ENCODE results near the gene CCDC71L.

The CCDC71L gene

GRCh38 chr7:106625678-106626301 is 35.2 kb downstream of the CCDC71L start:
- no peak for TF ChIP-seq ZFP3 (CRISPR knock-in tag; IDR thresholded peaks at IDR 0.05)
- TF ChIP-seq PATZ1 (CRISPR knock-in tag; IDR thresholded peaks at IDR 0.05; ENCODE audit: borderline replicate concordance), result no peak
- TF ChIP-seq PPARA (CRISPR knock-in tag; IDR thresholded peaks at IDR 0.05; ENCODE audit: borderline replicate concordance), result no peak
- no peak for TF ChIP-seq CREB5 (CRISPR knock-in tag; IDR thresholded peaks at IDR 0.05; ENCODE audit: low read depth)
- ATAC-seq, result no peak

- ATAC-seq, result peak; percentile 65; the same call in 2 of the 3 replicates
- TF ChIP-seq BACH2 (CRISPR knock-in tag; IDR thresholded peaks at IDR 0.05; ENCODE audit: borderline replicate concordance) (no peak), CSDC2 (CRISPR knock-in tag; IDR thresholded peaks at IDR 0.05) (no peak), SNAI2 (CRISPR knock-in tag; IDR thresholded peaks at IDR 0.05) (no peak), ZNF8 (CRISPR knock-in tag; IDR thresholded peaks at IDR 0.05) (no peak), OSR1 (CRISPR knock-in tag; IDR thresholded peaks at IDR 0.05) (no peak), ARNTL (CRISPR knock-in tag; IDR thresholded peaks at IDR 0.05; ENCODE audit: borderline replicate concordance, low read depth) (no peak), TOX (CRISPR knock-in tag; IDR thresholded peaks at IDR 0.05; ENCODE audit: borderline replicate concordance) (no peak), ZFP30 (CRISPR knock-in tag; IDR thresholded peaks at IDR 0.05) (no peak)
Measured at GRCh38 chr7:106623853-106624252, 37.1 kb downstream of the CCDC71L start.

GRCh38 chr7:106623315-106623660 is 37.7 kb downstream of the CCDC71L start:
- ATAC-seq, result no peak
- TF ChIP-seq ARNTL (CRISPR knock-in tag; IDR thresholded peaks at IDR 0.05; ENCODE audit: borderline replicate concordance, low read depth) (no peak), TSHZ2 (CRISPR knock-in tag; IDR thresholded peaks at IDR 0.05) (no peak), ISL1 (CRISPR knock-in tag; IDR thresholded peaks at IDR 0.05) (no peak), RARB (CRISPR knock-in tag; IDR thresholded peaks at IDR 0.05) (no peak), ZNF8 (CRISPR knock-in tag; IDR thresholded peaks at IDR 0.05) (no peak), BACH2 (CRISPR knock-in tag; IDR thresholded peaks at IDR 0.05; ENCODE audit: borderline replicate concordance) (no peak), ZC3H10 (CRISPR knock-in tag; IDR thresholded peaks at IDR 0.05) (no peak), ZNF565 (CRISPR knock-in tag; conservative IDR thresholded peaks at IDR 0.05; ENCODE audit: low read depth) (no peak), POU6F1 (CRISPR knock-in tag; IDR thresholded peaks at IDR 0.05; ENCODE audit: borderline replicate concordance, low read depth) (no peak), PPARA (CRISPR knock-in tag; IDR thresholded peaks at IDR 0.05; ENCODE audit: borderline replicate concordance) (no peak), ESRRG (CRISPR knock-in tag; IDR thresholded peaks at IDR 0.05) (no peak), CSDC2 (CRISPR knock-in tag; IDR thresholded peaks at IDR 0.05) (no peak), TOX (CRISPR knock-in tag; IDR thresholded peaks at IDR 0.05; ENCODE audit: borderline replicate concordance) (no peak), CREB5 (CRISPR knock-in tag; IDR thresholded peaks at IDR 0.05; ENCODE audit: low read depth) (no peak), ZFP3 (CRISPR knock-in tag; IDR thresholded peaks at IDR 0.05) (no peak), PATZ1 (CRISPR knock-in tag; IDR thresholded peaks at IDR 0.05; ENCODE audit: borderline replicate concordance) (no peak), SNAI2 (CRISPR knock-in tag; IDR thresholded peaks at IDR 0.05) (no peak), ZNF70 (CRISPR knock-in tag; IDR thresholded peaks at IDR 0.05) (no peak)
